A549 (cell line): ENCODE measurements around the gene LMTK2. TPM values are rescaled to one million over a fixed set of nuclear protein-coding genes. Genes with fewer than 3 reads are reported as not detected.
"Not testable (repeated sequence)": the region's sequence is repeated elsewhere in the genome, so short reads cannot be mapped to it uniquely, and the experiment has no call there.

Source experiments
- ATAC-seq, 2 experiments: fragments of 200-7000 bp in 1 of 2; fragments of >200 bp in 1 of 2; cut with Nextera tagmentation in 1 of 2; cut with Tn5 transposase in 1 of 2; 3 replicates each; pipeline versions ENCODE4 v1.8.0 to v1.9.1; 2018 to 2020; ENCODE audit warnings: mild to moderate bottlenecking in 1 of 2, moderate library complexity in 1 of 2
- CTCF ChIA-PET: fragments of 300-600 bp; sonication (Branson Sonifier 250); formaldehyde crosslinking; extraction: SDS; loops from one replicate; lab custom pipeline; 2021; ENCODE audit warnings: antibody characterized with exemption, inconsistent platforms; lab: Yijun Ruan, JAX
- POLR2A ChIA-PET: fragments of 350-600 bp; formaldehyde crosslinking; extraction: SDS; loops from one replicate; lab custom pipeline; 2021; ENCODE audit warnings: antibody characterized with exemption, inconsistent platforms; lab: Yijun Ruan, JAX
- DNase-seq, 2 experiments: peaks; one replicate each; pipeline versions ENCODE4 v3.0.0 to v3.0.0-alpha.2; 2011 to 2016; ENCODE audit warnings: low read depth in 1 of 2, low spot score in 1 of 2
- FAIRE-seq: peaks from 2 replicates; lab custom pipeline; 2011; peaks lifted over from hg19 to GRCh38; lab: Jason Lieb, UNC
- H3K27ac ChIP-seq, 2 experiments: fragments of >200 bp; sonication (Bioruptor Twin); formaldehyde crosslinking; 3 replicates each; pipeline ENCODE4 v1.5.1; 2016 to 2017
- H3K4me1 ChIP-seq: fragments of >200 bp; sonication (Bioruptor Twin); formaldehyde crosslinking; 3 replicates; pipeline ENCODE4 v1.6.1; 2016
- H3K4me2 ChIP-seq: fragments of >200 bp; sonication (Bioruptor Twin); formaldehyde crosslinking; 3 replicates; pipeline ENCODE4 v1.6.1; 2016
- H3K4me3 ChIP-seq: fragments of >200 bp; sonication (Bioruptor Twin); formaldehyde crosslinking; 3 replicates; pipeline ENCODE4 v1.5.1; 2016
- H3K9me3 ChIP-seq: fragments of >200 bp; sonication (Bioruptor Twin); formaldehyde crosslinking; 3 replicates; pipeline ENCODE4 v1.6.1; 2016
- CEBPB ChIP-seq, 2 experiments: fragments of >200 bp in 1 of 2; sonication (Bioruptor Twin) in 1 of 2; formaldehyde crosslinking in 1 of 2; IDR thresholded peaks; 2 replicates each; pipeline ENCODE4 v1.6.1; 2012 to 2016
- EHF ChIP-seq: fragments of 250-450 bp; sonication (Bioruptor Pico); IDR thresholded peaks from 2 replicates; pipeline ENCODE4 v1.5.0; 2020; ENCODE audit warnings: mild to moderate bottlenecking
- EP300 ChIP-seq, 2 experiments: fragments of >200 bp; sonication (Bioruptor Twin); formaldehyde crosslinking; IDR thresholded peaks; 2 replicates in 1 of 2; 3 replicates in 1 of 2; pipeline ENCODE4 v1.6.1; 2016 to 2017
- FOSL2 ChIP-seq, 2 experiments: fragments of 450-650 bp in 1 of 2; fragments of >200 bp in 1 of 2; sonication (Bioruptor Twin) in 1 of 2; formaldehyde crosslinking; IDR thresholded peaks; 2 replicates each; pipeline versions ENCODE4 v1.5.0 to v1.6.1; 2016 to 2020; ENCODE audit warnings: mild to moderate bottlenecking in 1 of 2, moderate library complexity in 1 of 2
- KDM1A ChIP-seq: fragments of 200-600 bp; sonication (generic); IDR thresholded peaks from 2 replicates; pipeline ENCODE4 v1.6.1; 2016; ENCODE audit warnings: low read depth, mild to moderate bottlenecking
- KDM5A ChIP-seq: fragments of 200-600 bp; sonication (generic); IDR thresholded peaks from 2 replicates; pipeline ENCODE4 v1.6.1; 2016; ENCODE audit warnings: antibody characterized with exemption, mild to moderate bottlenecking
- MAFK ChIP-seq: fragments of 450-650 bp; IDR thresholded peaks from 2 replicates; pipeline ENCODE4 v1.6.1; 2014; ENCODE audit not compliant: partially characterized antibody
- NFE2L2 ChIP-seq: fragments of 150-350 bp; conservative IDR thresholded peaks from 2 replicates; pipeline ENCODE4 v1.6.1; 2014; ENCODE audit warnings: low read length
- NR3C1 ChIP-seq: fragments of >200 bp; sonication (Bioruptor Twin); formaldehyde crosslinking; IDR thresholded peaks from 3 replicates; pipeline ENCODE4 v1.6.1; 2017
- PHF8 ChIP-seq: fragments of 200-600 bp; sonication (generic); IDR thresholded peaks from 2 replicates; pipeline ENCODE4 v1.6.1; 2016; ENCODE audit warnings: low read depth, mild to moderate bottlenecking, antibody characterized with exemption, moderate library complexity, borderline replicate concordance
- RCOR1 ChIP-seq: fragments of 150-350 bp; IDR thresholded peaks from 2 replicates; pipeline ENCODE4 v1.6.1; 2014; ENCODE audit warnings: antibody characterized with exemption, low read length, low read depth
- RNF2 ChIP-seq: fragments of 200-600 bp; sonication (generic); IDR thresholded peaks from 2 replicates; pipeline ENCODE4 v1.6.1; 2016; ENCODE audit warnings: low read depth, mild to moderate bottlenecking, antibody characterized with exemption, moderate library complexity, borderline replicate concordance
- TFCP2L1 ChIP-seq: fragments of 250-450 bp; sonication (Bioruptor Pico); IDR thresholded peaks from 2 replicates; pipeline ENCODE4 v1.5.0; 2021; ENCODE audit warnings: mild to moderate bottlenecking
- TP53 ChIP-seq: fragments of 250-450 bp; sonication (Bioruptor Pico); IDR thresholded peaks from 2 replicates; pipeline ENCODE4 v1.5.0; 2021; ENCODE audit warnings: mild to moderate bottlenecking, moderate library complexity
- WGBS: methylation state at CpG from one replicate; pipeline ENCODE4 v1.1.6; 2017; ENCODE audit errors: missing lambda C conversion rate; 5-methylcytosine and 5-hydroxymethylcytosine counted together
- polyA plus RNA-seq, 4 experiments: library from polyadenylated mRNA; depleted of rRNA in 3 of 4; stranded (reverse); fragments of >200 nt; fragmentation: RNase III in 1 of 4; extraction: RNeasy Plus Mini Kit Qiagen cat#74134 plus additional on column Dnase treatment in 1 of 4; gene quantifications; 2 replicates in 3 of 4; 3 replicates in 1 of 4; pipeline ENCODE4 v1.2.3, GENCODE V29; 2011 to 2017
- TF ChIP-seq, protein P1 (sequence below): IDR thresholded peaks from 2 replicates; pipeline ENCODE4 v1.6.1; 2012
- TF ChIP-seq, protein P2 (sequence below): fragments of 450-650 bp; IDR thresholded peaks from 2 replicates; pipeline ENCODE4 v1.6.1; 2014; ENCODE audit warnings: antibody characterized with exemption
- TF ChIP-seq, protein P3 (sequence below): fragments of 250-450 bp; sonication (Bioruptor Pico); IDR thresholded peaks from 2 replicates; pipeline ENCODE4 v1.5.0; 2021; ENCODE audit warnings: mild to moderate bottlenecking, moderate library complexity, borderline replicate concordance

LMTK2 gene
- polyA plus RNA-seq, 2 of the 4 experiments (the other 2 are of a cell fraction): 7.9 to 13.0 TPM

DNA sequence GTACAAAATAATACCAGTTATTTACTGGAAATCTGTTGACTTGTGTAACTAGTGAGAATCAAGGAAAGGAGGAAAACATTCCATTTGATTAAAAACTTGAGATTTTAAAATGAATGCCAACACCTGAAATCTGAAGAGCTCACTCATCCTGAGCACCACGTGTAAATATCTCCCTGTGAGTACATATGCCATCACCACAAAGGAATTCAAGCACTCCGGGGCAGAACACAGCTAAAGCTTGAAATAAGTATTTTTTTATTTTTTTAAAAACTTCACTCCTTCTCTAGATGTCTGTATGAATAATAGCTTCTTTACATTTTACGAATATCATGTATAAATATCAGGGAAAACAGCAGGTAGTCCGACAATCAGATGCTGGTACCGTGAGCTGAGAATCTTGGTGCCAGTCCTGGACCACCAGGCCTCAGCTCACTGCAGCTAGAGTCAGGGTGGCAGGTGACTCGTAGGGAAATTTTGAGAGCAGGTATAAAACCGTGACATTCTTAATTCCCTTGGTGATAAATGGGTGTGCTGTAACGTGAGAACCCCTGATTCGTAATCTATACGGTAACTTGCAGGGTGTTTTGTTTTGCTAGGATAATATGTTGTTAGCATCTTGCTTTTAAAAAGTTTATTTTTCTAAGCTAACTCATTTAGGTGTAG lies 12.7 kb downstream of the LMTK2 start:
- CTCF ChIA-PET: interaction anchor here (1.0 to 2.6 kb wide), 6 partner anchors 9 to 49 kb away, joined by 3 to 11 read pairs (median 4); no protein-coding TSS in a partner anchor
- peak overlapping the region; percentile 65 for H3K4me2 ChIP-seq
- FAIRE-seq: no peak
- peak overlapping the region; percentile 42 to 69; a peak in 4 of 6 replicates for H3K27ac ChIP-seq
- H3K9me3 ChIP-seq: no peaks in the 10 kb centered on the region
- POLR2A ChIA-PET: interaction anchor here (0.8 kb wide), 1 partner anchor 13 kb away, joined by 5 read pairs; no protein-coding TSS in a partner anchor
- DNase-seq: peak; percentile 44 to 46
- WGBS: 28% methylated on average over 10 of the region's 10 CpGs
- no peak overlapping the region for H3K4me3 ChIP-seq
- TF ChIP-seq FOSL2 (IDR thresholded peaks at IDR 0.05) (no peak), FOSL2 (CRISPR knock-in tag; IDR thresholded peaks at IDR 0.05) (0 out of 2 replicates have a peak, but pooled peaks have one; percentile 10), RCOR1 (no peak)
- TF ChIP-seq, protein P1, sequence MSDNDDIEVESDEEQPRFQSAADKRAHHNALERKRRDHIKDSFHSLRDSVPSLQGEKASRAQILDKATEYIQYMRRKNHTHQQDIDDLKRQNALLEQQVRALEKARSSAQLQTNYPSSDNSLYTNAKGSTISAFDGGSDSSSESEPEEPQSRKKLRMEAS: peak; percentile 53
- peaks cover 53% of the 10 kb centered on the region for H3K4me1 ChIP-seq
- peak; percentile 76 to 79; a peak in 5 of 6 replicates for ATAC-seq

DNA sequence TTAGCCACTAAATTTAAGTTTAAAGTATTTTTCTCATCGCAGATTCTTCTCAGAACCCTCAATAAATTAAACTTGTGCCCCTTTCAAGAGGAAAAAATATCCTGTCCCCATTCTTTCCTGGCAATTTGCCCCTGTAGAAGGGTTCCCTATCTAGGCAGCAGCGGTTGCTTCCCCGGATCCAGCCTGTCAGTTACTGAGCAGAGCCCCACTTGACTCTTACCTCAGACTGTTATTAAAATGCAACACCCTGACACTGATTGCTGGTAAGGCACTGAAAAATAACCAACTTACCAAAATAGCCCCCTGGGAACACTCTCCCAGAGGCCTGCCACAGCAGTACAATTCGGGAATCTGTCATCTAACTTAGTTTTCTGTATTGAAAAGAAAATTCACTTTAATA lies 13.9 kb downstream of the LMTK2 start:
- ATAC-seq (no peak), FAIRE-seq (no peak), DNase-seq (no peak)
- H3K4me2 ChIP-seq: no peak overlapping the region; the same call in 2 of the 3 replicates
- ChIA-PET CTCF (interaction anchor here (1.0 to 2.6 kb wide), 6 partner anchors 13 to 78 kb away, joined by 3 to 11 read pairs (median 4); no protein-coding TSS in a partner anchor), POLR2A (no interaction called here)
- peaks cover 53% of the 10 kb centered on the region for H3K4me1 ChIP-seq
- no peaks in the 10 kb centered on the region for H3K9me3 ChIP-seq
- TF ChIP-seq, protein P2, sequence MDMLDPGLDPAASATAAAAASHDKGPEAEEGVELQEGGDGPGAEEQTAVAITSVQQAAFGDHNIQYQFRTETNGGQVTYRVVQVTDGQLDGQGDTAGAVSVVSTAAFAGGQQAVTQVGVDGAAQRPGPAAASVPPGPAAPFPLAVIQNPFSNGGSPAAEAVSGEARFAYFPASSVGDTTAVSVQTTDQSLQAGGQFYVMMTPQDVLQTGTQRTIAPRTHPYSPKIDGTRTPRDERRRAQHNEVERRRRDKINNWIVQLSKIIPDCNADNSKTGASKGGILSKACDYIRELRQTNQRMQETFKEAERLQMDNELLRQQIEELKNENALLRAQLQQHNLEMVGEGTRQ: no peak
- TF ChIP-seq TP53 (no peak), KDM5A (no peak), RNF2 (no peak), NR3C1 (no peak), PHF8 (no peak), EP300 (IDR thresholded peaks at IDR 0.05) (no peak), KDM1A (no peak), TFCP2L1 (CRISPR knock-in tag) (no peak), EHF (CRISPR knock-in tag) (no peak), MAFK (no peak), NFE2L2 (no peak), RCOR1 (no peak)
- TF ChIP-seq, protein P1: no peak
- TF ChIP-seq, protein P3, sequence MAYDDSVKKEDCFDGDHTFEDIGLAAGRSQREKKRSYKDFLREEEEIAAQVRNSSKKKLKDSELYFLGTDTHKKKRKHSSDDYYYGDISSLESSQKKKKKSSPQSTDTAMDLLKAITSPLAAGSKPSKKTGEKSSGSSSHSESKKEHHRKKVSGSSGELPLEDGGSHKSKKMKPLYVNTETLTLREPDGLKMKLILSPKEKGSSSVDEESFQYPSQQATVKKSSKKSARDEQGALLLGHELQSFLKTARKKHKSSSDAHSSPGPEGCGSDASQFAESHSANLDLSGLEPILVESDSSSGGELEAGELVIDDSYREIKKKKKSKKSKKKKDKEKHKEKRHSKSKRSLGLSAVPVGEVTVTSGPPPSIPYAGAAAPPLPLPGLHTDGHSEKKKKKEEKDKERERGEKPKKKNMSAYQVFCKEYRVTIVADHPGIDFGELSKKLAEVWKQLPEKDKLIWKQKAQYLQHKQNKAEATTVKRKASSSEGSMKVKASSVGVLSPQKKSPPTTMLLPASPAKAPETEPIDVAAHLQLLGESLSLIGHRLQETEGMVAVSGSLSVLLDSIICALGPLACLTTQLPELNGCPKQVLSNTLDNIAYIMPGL (CRISPR knock-in tag): no peak
- WGBS: 92% methylated on average over 4 of the region's 4 CpGs
- H3K27ac ChIP-seq: 0 out of 6 replicates have a peak overlapping the region, but pooled peaks of 1 of the 2 experiments have one; percentile 28
- H3K4me3 ChIP-seq: no peak overlapping the region

DNA sequence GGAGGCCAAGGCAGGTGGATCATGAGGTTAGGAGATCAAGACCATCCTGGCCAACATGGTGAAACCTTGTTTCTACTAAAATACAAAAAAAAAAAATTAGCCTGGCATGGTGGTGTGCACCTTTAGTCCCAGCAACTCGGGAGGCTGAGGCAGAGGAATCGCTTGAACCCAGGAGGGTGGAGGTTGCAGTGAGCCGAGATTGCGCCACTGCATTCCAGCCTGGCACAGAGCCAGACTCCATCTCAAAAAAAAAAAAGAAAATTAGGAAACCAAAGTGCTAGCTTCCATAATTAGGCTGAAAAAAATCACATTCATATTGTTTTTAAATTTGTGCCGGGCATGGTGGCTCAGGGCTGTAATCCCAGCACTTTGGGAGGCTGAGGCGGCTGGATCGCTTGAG lies 14.7 kb downstream of the LMTK2 start:
- not testable (repeated sequence) for H3K4me3 ChIP-seq, FAIRE-seq, H3K4me2 ChIP-seq, H3K27ac ChIP-seq, ATAC-seq, H3K9me3 ChIP-seq
- WGBS: 83% methylated on average over 7 of the region's 7 CpGs
- CTCF ChIA-PET: interaction anchor here (0.6 to 2.6 kb wide), 5 partner anchors 11 to 1797 kb away, joined by 3 to 11 read pairs (median 4); no protein-coding TSS in a partner anchor
- peaks cover 47% of the 10 kb centered on the region for H3K4me1 ChIP-seq
- peak; percentile 20 to 47; a peak in 1 of 4 replicates for TF ChIP-seq CEBPB (IDR thresholded peaks at IDR 0.05)
- TF ChIP-seq, all 56 proteins: peak for 1; not testable (repeated sequence) for 55
- POLR2A ChIA-PET, DNase-seq: not testable (repeated sequence)
